RKO (cell line): ENCODE measurements around the gene ATP6V0A4.
"Not testable (repeated sequence)": the region's sequence is repeated elsewhere in the genome, so short reads cannot be mapped to it uniquely, and the experiment has no call there.

Experiments used
- DNase-seq: peaks from one replicate; pipeline ENCODE4 v3.0.0-alpha.2; 2016; ENCODE audit warnings: low spot score

The ATP6V0A4 gene

DNA sequence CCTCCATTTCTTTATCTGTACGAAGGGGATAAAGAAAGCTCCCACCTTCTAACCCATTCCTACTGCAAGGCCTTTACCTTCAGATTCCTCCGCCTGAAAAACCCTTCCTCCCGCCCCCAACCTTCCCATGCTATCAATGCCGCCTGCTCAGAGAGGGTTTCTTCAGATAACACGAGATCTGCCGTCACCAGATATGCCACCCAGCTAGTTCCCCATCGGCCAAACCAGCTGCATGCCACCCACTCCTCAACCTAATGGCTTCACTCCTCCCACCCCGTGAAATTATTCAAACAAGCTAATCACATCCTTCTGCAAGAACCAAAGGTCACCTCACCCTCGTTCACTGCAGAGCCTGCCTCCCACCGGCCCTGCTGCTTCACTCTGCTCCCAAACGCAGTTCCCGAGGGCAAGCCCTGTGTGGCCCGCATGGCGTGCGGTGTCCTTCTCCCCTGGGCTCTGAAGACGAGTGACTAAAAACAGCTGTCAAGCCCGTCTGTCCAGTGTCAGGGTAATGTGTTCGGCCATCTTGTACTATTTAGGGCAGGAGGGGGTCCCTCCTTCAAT lies 47.0 kb downstream of the ATP6V0A4 start:
- DNase-seq, result no peak

GRCh38 chr7:138750473-138750872 lies 47.5 kb downstream of the ATP6V0A4 start:
- no peak for DNase-seq

GRCh38 chr7:138749960-138750359 lies 48.0 kb downstream of the ATP6V0A4 start:
- no peak for DNase-seq

DNA sequence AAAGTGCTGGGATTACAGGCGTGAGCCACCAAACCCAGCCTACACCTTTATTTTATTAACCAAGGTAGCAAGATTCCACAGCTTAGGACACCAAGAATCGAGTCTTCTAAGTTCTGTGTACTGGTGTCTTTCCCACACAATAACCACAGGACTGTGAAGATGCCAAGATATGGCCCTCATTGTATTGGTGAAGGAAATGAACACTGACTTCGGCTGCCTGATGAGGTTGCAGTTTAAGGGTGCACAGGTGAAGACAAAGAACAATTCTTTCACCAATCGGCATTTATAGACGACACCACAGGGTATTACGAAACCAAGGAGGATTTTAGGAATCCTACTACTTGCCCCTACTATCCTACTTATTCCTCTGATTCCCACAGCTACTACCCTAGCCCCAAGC lies 49.3 kb downstream of the ATP6V0A4 start:
- DNase-seq, result no peak

GRCh38 chr7:138746073-138746472 lies 51.9 kb downstream of the ATP6V0A4 start:
- no peak for DNase-seq

GRCh38 chr7:138745189-138745588 lies 52.8 kb downstream of the ATP6V0A4 start:
- no peak for DNase-seq

DNA sequence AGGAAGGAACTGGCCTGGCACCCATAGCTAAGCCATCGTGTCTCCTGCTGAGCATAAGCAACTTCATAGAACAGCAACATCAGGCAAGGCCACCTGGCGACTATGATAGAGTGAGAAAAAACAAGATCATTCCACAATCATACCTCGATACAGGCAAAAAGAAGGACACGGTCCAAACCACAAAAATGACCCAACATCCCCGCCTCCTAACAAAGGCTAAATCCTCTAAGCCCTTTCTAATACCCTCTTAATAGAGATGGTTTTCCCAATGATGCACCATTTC lies 56.6 kb downstream of the ATP6V0A4 start:
- no peak for DNase-seq

DNA sequence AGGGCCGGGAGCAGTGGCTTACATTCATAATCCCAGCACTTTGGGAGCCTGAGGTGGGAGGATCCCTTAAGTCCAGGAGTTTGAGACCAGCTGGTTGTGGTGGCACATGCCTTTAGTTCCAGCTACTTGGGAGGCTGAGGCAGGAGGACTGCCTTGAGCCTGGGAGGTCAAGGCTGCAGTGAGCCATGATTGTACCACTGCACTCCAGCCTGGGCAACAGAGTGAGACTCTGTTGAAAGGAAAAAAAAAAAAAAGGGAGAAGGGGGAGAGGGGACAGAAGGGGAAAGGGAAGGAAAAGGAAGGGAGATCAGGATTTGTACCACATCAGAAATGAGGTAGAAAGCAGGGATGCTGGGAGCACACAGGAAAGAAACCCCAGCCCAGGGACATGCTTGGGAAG lies 58.1 kb downstream of the ATP6V0A4 start:
- DNase-seq, result no peak

DNA sequence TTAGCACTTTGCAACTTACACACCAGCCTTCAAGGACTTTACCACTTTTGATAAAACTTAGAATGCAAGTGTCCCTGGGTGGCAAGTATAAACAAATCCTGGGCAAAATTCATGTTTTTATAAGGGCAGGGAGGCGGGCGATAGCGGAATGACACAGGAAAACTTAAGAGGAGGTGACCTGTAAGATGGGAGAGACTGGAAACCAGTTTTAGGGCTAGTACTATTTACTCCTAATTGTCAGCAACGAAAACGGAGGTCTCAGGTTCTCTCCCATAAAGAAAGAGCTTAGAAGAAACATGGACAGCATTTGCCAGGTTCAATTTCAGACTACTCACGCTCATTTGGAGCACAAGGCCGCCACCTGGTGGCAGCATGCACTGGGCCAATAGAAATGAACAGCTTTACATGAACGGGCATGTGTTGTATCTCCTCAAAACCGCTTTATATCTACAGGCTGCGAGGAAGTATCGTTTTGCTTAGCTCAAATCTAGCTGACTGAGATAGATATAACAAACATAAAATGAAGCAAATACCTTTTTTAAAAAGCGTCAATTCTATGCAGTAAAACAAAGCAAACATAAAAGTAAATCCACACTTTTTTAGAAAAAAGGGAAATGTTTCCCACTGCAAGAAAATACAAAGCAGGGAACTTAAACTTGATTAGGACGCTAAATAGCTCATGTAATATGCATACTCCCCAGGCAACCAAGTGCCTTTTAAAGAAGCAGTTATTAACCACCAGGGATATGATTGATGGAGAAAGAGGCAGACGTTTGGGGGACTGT lies 59.3 kb downstream of the ATP6V0A4 start:
- peak; percentile 88 for DNase-seq

GRCh38 chr7:138738114-138738513 lies 59.9 kb downstream of the ATP6V0A4 start:
- no peak for DNase-seq

DNA sequence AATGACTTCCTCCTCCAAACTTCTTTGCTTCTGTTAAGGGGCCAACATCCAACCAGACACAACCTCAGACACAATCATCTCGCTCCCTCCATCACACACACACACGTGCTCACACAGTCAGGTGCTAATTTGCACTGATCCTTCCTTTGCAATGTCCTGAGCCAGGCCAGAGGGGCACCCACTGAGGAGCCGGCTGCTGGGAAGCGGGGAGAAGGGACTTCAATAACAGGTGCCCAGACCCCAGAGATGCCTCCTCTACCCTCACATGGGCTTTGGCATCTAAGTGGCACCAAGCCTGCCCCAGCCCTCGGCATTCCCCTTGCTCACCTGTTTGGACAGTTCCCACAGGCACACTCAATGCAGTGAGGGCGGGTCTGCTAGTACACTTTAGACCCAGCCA lies 62.6 kb downstream of the ATP6V0A4 start:
- no peak for DNase-seq

DNA sequence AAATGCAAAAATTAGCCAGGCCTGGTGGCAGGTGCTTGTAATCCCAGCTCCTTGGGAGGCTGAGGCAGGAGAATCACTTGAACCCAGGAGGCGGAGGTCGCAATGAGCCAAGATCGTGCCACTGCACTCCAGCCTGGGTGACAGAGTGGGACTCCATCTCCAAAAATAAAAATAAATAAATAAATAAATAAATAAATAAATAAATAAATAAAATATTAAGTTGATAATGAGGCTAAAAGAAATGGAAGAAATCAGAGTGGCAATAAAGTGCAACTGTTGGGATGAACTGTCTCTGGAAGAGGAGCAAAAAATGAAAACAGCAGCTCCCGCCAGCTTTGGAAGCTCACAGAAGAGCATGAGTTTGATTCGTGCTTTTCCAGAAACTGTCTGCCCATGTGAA lies 66.3 kb downstream of the ATP6V0A4 start:
- DNase-seq, result not testable (repeated sequence)

- DNase-seq, result no peak
These were observed 68.6 kb downstream of the ATP6V0A4 start for GRCh38 chr7:138729444-138729843.

- DNase-seq, result no peak
These were observed 70.5 kb downstream of the ATP6V0A4 start for GRCh38 chr7:138727336-138728099.

- DNase-seq, result no peak
These were observed 71.7 kb downstream of the ATP6V0A4 start for GRCh38 chr7:138726288-138726687.

DNA sequence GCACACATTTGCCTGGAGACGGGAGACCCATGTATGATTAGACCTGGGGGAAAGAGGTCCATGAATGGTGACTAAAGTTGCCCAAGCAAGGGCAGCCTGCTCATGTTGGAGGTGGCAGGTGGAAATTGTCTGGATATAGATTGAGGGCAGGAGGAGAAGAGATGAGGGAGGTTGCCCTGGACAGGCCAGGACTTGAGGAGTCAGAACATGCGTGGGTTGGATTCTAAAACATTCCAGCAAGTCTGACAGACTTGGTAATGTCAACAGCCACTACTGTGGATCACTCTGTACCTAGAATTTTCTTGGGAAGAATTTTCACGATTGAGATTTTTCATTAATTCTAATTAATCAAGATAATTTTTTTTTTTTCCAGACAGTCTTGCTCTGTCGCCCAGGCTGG lies 77.7 kb downstream of the ATP6V0A4 start:
- no peak for DNase-seq

DNA sequence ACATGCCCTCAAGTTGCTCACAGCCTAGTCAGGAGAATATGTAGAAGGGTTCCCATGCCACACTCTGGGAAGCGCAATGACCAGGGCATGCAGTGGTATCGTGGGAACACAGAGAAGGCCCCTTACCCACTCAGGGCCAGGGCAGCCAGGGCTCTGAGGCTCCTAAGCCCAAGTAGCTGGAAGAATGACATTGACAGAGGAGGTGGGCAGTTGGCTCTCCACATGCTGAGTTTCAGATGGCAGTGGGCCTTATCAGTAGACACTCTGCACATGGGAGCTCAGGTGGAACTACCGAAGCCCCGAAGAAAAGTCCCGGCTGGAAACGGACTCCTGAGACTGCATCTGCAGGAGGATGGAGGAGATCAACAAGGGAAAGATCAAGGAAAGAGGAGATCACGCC lies 81.1 kb downstream of the ATP6V0A4 start:
- DNase-seq, result no peak

DNA sequence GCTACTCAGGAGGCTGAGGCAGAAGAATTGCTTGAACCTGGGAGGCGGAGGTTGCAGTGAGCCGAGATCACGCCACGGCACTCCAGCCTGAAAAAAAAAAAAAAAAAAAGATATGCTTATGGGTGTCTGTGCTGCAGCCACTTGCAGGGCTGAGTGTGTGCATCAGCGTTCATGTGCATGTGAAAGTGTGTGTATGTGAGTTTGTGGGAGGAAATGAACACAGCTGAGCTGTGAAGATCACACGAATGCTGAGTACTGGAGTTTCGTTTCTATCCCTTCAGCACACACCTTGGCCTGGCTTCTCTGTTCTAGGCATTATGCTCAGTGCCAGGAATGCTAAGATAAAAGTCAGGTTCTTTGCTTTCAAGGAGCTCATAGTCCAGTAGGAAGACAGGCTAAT lies 84.8 kb downstream of the ATP6V0A4 start:
- DNase-seq, result no peak

GRCh38 chr7:138712652-138713051 lies 85.3 kb downstream of the ATP6V0A4 start:
- no peak for DNase-seq

DNA sequence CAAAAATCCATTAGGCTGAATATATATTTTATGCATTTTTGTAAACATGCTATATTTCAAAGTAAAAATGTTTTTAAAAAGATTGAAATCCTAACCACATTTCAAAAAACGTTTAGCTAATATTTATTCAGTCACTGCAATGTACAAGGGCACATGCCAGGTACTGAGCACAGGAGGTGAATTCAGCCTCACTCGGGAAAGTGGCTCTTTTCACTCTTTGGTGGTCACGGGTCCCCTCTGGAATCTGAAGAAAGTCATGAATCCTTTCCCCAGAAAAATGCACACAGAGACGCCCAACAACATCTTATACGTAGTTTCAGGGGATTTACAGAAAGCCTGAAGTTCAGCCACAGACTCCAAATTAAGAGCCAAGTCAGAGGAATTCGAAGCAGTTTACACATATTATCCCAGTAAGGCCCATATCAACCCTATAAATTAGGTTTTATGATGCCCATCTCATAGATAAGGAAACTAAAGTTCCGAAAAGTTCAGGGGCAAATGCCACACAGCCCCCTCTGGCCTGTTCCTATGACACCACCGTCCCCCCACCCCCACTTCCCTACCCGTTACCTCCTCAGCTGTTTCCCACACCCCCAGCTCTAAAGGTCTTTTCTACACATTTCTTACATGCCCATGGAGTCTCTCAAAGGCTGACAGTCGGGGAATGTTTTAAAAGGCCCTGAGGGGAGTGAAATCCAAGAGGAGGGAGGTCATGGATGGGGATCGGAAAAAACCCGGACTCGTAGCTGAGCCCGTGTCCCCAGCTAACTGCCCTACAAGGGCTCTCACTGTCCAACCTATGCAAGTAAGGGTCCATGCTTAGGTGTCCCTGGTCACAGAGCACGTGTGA lies 87.2 kb downstream of the ATP6V0A4 start:
- DNase-seq, result no peak

GRCh38 chr7:138705167-138705566 lies 92.8 kb downstream of the ATP6V0A4 start:
- no peak for DNase-seq

DNA sequence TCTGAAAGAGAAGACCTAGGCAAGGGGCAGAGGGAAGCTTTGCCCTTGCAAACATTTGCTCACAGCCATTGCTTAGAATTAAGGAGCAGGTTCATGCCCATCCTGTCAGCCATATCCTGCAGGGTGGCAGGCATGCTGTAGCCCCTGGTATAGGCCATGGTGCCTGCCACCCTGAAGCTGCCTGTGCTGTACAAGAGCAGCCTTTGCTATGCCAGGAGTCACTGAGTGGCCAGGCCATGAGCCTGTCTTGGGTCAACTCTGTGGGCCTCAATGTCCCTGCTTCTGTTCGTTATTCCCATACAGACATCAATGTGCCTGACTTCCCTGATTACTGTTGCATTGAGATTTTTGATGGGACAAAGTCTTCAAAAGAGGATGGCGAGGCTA lies 96.5 kb downstream of the ATP6V0A4 start:
- DNase-seq, result no peak
